Neural cell (in vitro differentiated cells): ENCODE data around the gene PARG.
"Not testable (repeated sequence)": the region's sequence is repeated elsewhere in the genome, so short reads cannot be mapped to it uniquely, and the experiment has no call there.

Experiments used
- EP300 ChIP-seq: fragments of 450-650 bp; conservative IDR thresholded peaks from 2 replicates; pipeline ENCODE4 v1.6.1; 2014; ENCODE audit warnings: antibody characterized with exemption, mild to moderate bottlenecking, moderate library complexity; ENCODE audit not compliant: poor library complexity, severe bottlenecking
- REST ChIP-seq: IDR thresholded peaks from 2 replicates; pipeline ENCODE4 v1.6.1; 2012; ENCODE audit warnings: borderline replicate concordance
- TAF1 ChIP-seq: IDR thresholded peaks from 2 replicates; pipeline ENCODE4 v1.6.1; 2012; ENCODE audit warnings: low read depth
- TF ChIP-seq, protein P1 (sequence below): fragments of 450-650 bp; IDR thresholded peaks from 2 replicates; pipeline ENCODE4 v1.5.1; 2014; ENCODE audit warnings: antibody characterized with exemption, mild to moderate bottlenecking, moderate library complexity; ENCODE audit not compliant: poor library complexity, severe bottlenecking

- TF ChIP-seq, protein P1, sequence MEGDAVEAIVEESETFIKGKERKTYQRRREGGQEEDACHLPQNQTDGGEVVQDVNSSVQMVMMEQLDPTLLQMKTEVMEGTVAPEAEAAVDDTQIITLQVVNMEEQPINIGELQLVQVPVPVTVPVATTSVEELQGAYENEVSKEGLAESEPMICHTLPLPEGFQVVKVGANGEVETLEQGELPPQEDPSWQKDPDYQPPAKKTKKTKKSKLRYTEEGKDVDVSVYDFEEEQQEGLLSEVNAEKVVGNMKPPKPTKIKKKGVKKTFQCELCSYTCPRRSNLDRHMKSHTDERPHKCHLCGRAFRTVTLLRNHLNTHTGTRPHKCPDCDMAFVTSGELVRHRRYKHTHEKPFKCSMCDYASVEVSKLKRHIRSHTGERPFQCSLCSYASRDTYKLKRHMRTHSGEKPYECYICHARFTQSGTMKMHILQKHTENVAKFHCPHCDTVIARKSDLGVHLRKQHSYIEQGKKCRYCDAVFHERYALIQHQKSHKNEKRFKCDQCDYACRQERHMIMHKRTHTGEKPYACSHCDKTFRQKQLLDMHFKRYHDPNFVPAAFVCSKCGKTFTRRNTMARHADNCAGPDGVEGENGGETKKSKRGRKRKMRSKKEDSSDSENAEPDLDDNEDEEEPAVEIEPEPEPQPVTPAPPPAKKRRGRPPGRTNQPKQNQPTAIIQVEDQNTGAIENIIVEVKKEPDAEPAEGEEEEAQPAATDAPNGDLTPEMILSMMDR, result not testable (repeated sequence)
- not testable (repeated sequence) for TF ChIP-seq EP300, TAF1, REST
Observed at GRCh38 chr10:49952006-49952405, 10.2 kb upstream of the PARG start.
